ENCODE measurements around the gene CACNA2D1.

The CACNA2D1 gene

DNA sequence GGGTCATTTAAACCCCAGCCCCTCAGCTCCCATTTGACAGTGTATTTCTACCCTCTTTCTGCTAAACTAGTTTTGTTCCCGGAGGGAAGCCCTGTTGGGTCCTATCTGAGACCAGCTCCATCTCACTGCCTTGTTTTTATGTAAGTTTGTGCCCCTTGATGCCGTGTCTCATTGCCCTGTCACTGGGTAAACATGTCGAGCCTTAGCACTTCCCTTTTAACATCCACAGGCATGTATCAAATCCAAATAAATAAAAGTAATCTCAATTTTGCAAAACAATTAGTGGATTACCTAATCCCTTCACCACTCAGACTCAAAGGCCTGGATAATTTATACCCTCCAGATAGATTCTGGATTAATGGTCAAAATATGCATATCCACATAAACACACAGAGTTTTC lies 115.7 kb downstream of the CACNA2D1 start:
- no peak overlapping the region for H3K27ac ChIP-seq
- ChIA-PET POLR2A (ENCODE audit: low non-redundant PET) (no interaction called here), CTCF (no interaction called here)
- TF ChIP-seq, protein P1, sequence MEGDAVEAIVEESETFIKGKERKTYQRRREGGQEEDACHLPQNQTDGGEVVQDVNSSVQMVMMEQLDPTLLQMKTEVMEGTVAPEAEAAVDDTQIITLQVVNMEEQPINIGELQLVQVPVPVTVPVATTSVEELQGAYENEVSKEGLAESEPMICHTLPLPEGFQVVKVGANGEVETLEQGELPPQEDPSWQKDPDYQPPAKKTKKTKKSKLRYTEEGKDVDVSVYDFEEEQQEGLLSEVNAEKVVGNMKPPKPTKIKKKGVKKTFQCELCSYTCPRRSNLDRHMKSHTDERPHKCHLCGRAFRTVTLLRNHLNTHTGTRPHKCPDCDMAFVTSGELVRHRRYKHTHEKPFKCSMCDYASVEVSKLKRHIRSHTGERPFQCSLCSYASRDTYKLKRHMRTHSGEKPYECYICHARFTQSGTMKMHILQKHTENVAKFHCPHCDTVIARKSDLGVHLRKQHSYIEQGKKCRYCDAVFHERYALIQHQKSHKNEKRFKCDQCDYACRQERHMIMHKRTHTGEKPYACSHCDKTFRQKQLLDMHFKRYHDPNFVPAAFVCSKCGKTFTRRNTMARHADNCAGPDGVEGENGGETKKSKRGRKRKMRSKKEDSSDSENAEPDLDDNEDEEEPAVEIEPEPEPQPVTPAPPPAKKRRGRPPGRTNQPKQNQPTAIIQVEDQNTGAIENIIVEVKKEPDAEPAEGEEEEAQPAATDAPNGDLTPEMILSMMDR (conservative IDR thresholded peaks at IDR 0.05; ENCODE audit: low read depth), result no peak
- DNase-seq (ENCODE audit: low spot score), result no peak

DNA sequence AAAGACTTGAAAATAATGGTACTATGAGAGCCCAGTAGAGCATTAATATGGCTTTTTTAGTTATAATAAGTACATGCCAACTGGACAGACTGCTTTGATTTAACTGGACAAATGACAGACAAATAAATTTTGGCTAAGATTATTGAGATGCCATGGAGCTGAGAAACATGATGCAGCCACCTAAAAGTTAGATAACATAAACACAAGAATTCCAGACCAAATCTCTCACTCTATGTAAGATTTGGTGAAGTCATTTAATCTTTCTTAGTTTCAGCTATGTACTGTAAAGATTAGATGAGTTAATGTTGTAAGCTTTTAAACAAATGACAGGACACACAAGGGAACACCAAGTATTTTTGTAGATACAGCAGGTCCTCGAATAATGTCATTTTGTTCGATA lies 118.2 kb downstream of the CACNA2D1 start:
- no peak for DNase-seq (ENCODE audit: low spot score)
- CTCF ChIA-PET, result interaction anchor here (0.6 kb wide), 1 partner anchor 301 kb away, joined by 3 read pairs; no protein-coding TSS in a partner anchor
- POLR2A ChIA-PET (ENCODE audit: low non-redundant PET), result no interaction called here
- TF ChIP-seq, protein P1 (conservative IDR thresholded peaks at IDR 0.05; ENCODE audit: low read depth), result no peak
- no peak overlapping the region for H3K27ac ChIP-seq

DNA sequence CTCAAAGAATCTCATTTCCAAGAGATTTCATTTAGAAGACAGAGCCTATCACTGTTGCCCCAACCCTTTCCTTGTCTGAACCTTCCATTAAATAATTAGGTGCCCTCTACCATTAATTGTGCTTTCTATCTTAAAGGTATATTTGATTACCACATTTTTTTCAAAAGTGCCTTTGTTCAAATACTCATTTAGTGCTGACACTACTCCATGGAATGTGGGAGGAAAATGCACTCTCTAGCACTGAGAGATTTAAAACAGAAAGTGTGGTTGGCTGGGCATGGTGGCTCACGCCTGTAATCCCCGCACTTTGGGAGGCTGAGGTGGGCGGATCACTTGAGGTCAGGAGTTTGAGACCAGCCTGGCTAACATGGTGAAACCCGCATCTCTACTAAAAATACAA lies 119.8 kb downstream of the CACNA2D1 start:
- POLR2A ChIA-PET (ENCODE audit: low non-redundant PET), result no interaction called here
- CTCF ChIA-PET, result no interaction called here
- H3K27ac ChIP-seq, result no peak overlapping the region
- TF ChIP-seq, protein P1 (conservative IDR thresholded peaks at IDR 0.05; ENCODE audit: low read depth), result no peak
- DNase-seq (ENCODE audit: low spot score), result no peak

DNA sequence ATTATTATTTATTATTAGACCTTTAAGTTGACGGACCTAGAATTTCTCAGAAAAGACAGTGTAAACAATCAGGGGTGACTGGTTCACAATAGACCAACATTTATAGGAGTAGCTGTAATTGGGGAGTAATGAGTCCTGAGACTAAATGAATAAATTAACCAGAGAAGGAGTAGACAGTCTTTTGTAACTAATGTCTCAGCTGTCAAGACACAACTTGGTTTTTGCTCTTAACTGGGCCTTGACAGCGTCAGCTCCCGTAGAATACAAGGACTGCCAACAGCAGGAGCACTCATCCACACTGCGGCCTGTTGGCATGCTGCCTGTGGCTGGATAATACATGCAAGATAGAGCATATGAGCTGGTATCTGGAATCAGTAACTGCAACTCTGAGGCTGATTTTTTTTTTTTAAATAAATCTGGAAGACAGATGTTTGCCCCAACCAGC lies 123.9 kb downstream of the CACNA2D1 start:
- ChIA-PET CTCF (no interaction called here), POLR2A (ENCODE audit: low non-redundant PET) (no interaction called here)
- DNase-seq (ENCODE audit: low spot score), result no peak
- TF ChIP-seq, protein P1 (conservative IDR thresholded peaks at IDR 0.05; ENCODE audit: low read depth), result no peak
- no peak overlapping the region for H3K27ac ChIP-seq

DNA sequence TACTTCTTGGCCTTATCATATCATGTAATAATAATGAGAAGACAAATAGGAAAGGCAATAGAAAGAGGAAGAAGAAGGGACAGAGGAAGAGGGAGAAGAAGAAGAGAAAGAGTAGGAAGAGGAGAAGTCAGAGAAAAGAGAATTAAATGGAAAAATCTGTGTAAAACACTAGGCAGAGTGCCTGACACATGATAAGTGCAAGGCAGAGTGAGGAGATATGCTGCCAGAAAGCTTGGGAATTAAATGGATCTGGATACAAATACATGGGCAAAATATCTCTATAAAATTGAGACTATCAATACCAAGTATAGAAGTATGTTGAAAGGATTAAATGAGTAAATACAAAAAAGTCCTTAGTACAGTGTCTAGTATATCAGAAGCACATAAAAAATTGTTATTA lies 124.8 kb downstream of the CACNA2D1 start:
- no peak overlapping the region for H3K27ac ChIP-seq
- DNase-seq (ENCODE audit: low spot score), result no peak
- TF ChIP-seq, protein P1 (conservative IDR thresholded peaks at IDR 0.05; ENCODE audit: low read depth), result no peak
- ChIA-PET CTCF (no interaction called here), POLR2A (ENCODE audit: low non-redundant PET) (no interaction called here)

DNA sequence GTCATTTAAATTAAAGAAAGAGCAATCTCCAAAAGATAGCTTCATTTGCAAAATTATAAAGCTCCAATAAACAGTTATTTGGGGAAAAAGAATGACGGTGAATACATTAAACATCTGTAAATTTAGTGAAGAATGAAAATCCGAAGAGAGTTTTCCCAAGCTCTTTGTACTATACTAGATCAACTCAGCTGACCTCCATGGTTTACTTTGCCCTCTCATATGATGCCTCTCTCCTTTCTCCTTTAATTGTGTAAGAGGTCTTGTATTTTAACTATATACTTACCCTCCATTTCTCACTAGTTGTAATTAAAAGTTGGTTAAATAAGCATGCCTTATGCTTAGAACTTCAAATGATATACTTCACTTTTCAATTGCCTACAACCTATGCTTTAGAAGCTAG lies 125.8 kb downstream of the CACNA2D1 start:
- CTCF ChIA-PET, result no interaction called here
- TF ChIP-seq, protein P1 (conservative IDR thresholded peaks at IDR 0.05; ENCODE audit: low read depth), result no peak
- POLR2A ChIA-PET (ENCODE audit: low non-redundant PET), result no interaction called here
- no peak for DNase-seq (ENCODE audit: low spot score)
- H3K27ac ChIP-seq, result no peak overlapping the region

DNA sequence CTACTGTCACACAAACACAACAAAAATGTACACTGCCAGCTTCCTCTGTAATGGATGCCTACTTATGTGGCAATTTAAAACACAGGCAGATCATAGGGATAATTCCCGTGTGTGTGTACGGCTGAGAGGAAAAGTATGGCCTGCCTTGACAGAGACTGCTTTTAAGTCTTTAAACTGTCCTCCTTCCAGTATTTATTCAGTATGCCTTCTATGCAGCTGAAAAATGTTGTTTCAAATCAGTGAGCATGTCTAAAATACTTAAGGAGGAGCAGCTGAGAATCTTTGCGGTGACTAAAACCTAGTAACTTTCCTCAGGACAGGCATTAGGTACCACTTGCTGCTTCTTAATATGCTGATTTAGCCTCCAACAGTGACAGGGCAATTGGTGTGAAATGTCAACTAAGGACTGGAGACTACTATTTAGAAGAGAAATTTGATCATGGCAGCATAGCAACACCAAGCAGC lies 126.3 kb downstream of the CACNA2D1 start:
- no peak overlapping the region for H3K27ac ChIP-seq
- DNase-seq (ENCODE audit: low spot score), result no peak
- TF ChIP-seq, protein P1 (conservative IDR thresholded peaks at IDR 0.05; ENCODE audit: low read depth), result no peak
- ChIA-PET CTCF (no interaction called here), POLR2A (ENCODE audit: low non-redundant PET) (no interaction called here)
